ENCODE data around the gene ANGEL2. TPM values are rescaled to one million over a fixed set of nuclear protein-coding genes. Genes with fewer than 3 reads are reported as not detected.
"Not testable (repeated sequence)": the region's sequence is repeated elsewhere in the genome, so short reads cannot be mapped to it uniquely, and the experiment has no call there.

Gene ANGEL2
- total RNA-seq, 4 donors from 2014 or later: 24.4 to 46.1 (median 34.8) TPM

- intact Hi-C loops (cut with DNase I): no loop called here
- WGBS: 86% methylated on average over 4 of the region's 5 CpGs
Observed at GRCh38 chr1:212966616-212967015, 49.1 kb downstream of the ANGEL2 start.

GRCh38 chr1:212964993-212965392 is 50.7 kb downstream of the ANGEL2 start:
- H3K4me3 ChIP-seq; H3K27ac ChIP-seq (replicated peaks in 1 of 4); H3K36me3 ChIP-seq; H3K27me3 ChIP-seq; intact Hi-C loops (cut with DNase I); DNase-seq (ENCODE audit: extremely low spot score); H3K4me1 ChIP-seq; H3K9me3 ChIP-seq: not testable (repeated sequence)
- 93% methylated on average over 1 of the region's 1 CpG for WGBS

More at GRCh38 chr1:212966616-212967015, 49.1 kb downstream of the ANGEL2 start:
- no peaks in the 10 kb centered on the region for H3K9me3 ChIP-seq
- H3K4me3 ChIP-seq: no peak overlapping the region
- no peak for DNase-seq (ENCODE audit: extremely low spot score)
- no peak overlapping the region for H3K27ac ChIP-seq (replicated peaks in 1 of 4)
- TF ChIP-seq EP300 (IDR thresholded peaks at IDR 0.05) (no peak), POLR2AphosphoS5 (IDR thresholded peaks at IDR 0.05) (no peak), POLR2A (IDR thresholded peaks at IDR 0.05; ENCODE audit: low read depth) (no peak)
- TF ChIP-seq, protein P1, sequence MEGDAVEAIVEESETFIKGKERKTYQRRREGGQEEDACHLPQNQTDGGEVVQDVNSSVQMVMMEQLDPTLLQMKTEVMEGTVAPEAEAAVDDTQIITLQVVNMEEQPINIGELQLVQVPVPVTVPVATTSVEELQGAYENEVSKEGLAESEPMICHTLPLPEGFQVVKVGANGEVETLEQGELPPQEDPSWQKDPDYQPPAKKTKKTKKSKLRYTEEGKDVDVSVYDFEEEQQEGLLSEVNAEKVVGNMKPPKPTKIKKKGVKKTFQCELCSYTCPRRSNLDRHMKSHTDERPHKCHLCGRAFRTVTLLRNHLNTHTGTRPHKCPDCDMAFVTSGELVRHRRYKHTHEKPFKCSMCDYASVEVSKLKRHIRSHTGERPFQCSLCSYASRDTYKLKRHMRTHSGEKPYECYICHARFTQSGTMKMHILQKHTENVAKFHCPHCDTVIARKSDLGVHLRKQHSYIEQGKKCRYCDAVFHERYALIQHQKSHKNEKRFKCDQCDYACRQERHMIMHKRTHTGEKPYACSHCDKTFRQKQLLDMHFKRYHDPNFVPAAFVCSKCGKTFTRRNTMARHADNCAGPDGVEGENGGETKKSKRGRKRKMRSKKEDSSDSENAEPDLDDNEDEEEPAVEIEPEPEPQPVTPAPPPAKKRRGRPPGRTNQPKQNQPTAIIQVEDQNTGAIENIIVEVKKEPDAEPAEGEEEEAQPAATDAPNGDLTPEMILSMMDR (IDR thresholded peaks at IDR 0.05): no peak
- peaks cover 0 to 4% (median under 1%) of the 10 kb centered on the region in 4 donors for H3K36me3 ChIP-seq
- no peaks in the 10 kb centered on the region for H3K4me1 ChIP-seq
- H3K27me3 ChIP-seq: peaks cover 0 to 4% (median 0%) of the 10 kb centered on the region in 4 donors

- Histone ChIP-seq H3K27ac (replicated peaks in 1 of 4) (no peak overlapping the region), H3K4me1 (no peaks in the 10 kb centered on the region), H3K4me3 (no peak overlapping the region), H3K9me3 (no peaks in the 10 kb centered on the region), H3K27me3 (peaks cover 0 to 4% (median 0%) of the 10 kb centered on the region in 4 donors), H3K36me3 (peaks cover 0 to 9% (median 3%) of the 10 kb centered on the region in 4 donors)
- TF ChIP-seq POLR2AphosphoS5 (IDR thresholded peaks at IDR 0.05) (no peak), EP300 (IDR thresholded peaks at IDR 0.05) (no peak), POLR2A (IDR thresholded peaks at IDR 0.05; ENCODE audit: low read depth) (no peak)
- TF ChIP-seq, protein P1 (IDR thresholded peaks at IDR 0.05): no peak
- DNase-seq (ENCODE audit: extremely low spot score): no peak
- intact Hi-C loops (cut with DNase I): no loop called here
- WGBS: 96% methylated on average over 6 of the region's 6 CpGs
Observed at GRCh38 chr1:212964102-212964501, 51.6 kb downstream of the ANGEL2 start.

- no peaks in the 10 kb centered on the region for H3K9me3 ChIP-seq
- no peak for DNase-seq (ENCODE audit: extremely low spot score)
- WGBS: 95% methylated on average over 5 of the region's 5 CpGs
- peaks cover 0 to 9% (median 3%) of the 10 kb centered on the region in 4 donors for H3K36me3 ChIP-seq
- no peaks in the 10 kb centered on the region for H3K4me1 ChIP-seq
- H3K27ac ChIP-seq (replicated peaks in 1 of 4): no peak overlapping the region
- intact Hi-C loops (cut with DNase I): no loop called here
- TF ChIP-seq POLR2AphosphoS5 (IDR thresholded peaks at IDR 0.05) (no peak), POLR2A (IDR thresholded peaks at IDR 0.05; ENCODE audit: low read depth) (no peak), EP300 (IDR thresholded peaks at IDR 0.05) (no peak)
- TF ChIP-seq, protein P1 (IDR thresholded peaks at IDR 0.05): no peak
- no peak overlapping the region for H3K4me3 ChIP-seq
- H3K27me3 ChIP-seq: peaks cover 0 to 4% (median 0%) of the 10 kb centered on the region in 4 donors
Observed at GRCh38 chr1:212962509-212962908, 53.2 kb downstream of the ANGEL2 start.

DNA sequence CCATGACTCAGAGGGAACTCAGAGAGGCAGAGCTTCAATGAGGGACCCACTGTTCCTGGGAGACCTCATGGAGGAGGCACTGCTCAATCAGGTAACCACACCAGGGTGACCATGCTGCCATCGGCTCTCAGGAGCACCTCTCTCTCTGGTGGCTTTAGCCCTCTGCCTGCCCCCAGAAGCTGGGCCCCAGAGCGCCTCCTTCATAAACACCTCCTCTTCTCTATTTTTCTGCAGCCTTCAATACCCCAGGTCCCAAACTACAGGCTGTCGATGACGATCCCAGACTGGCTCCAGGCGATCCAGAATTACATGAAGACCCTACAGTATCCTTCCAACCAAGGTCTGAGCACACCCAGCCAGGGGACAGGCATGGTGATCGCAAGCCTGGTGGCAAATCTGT is 54.7 kb downstream of the ANGEL2 start:
- DNase-seq (ENCODE audit: extremely low spot score): no peak
- intact Hi-C loops (cut with DNase I): no loop called here
- no peak overlapping the region for H3K4me3 ChIP-seq
- H3K4me1 ChIP-seq: no peaks in the 10 kb centered on the region
- no peak overlapping the region for H3K27ac ChIP-seq (replicated peaks in 1 of 4)
- peaks cover 0 to 4% (median 0%) of the 10 kb centered on the region in 4 donors for H3K27me3 ChIP-seq
- H3K36me3 ChIP-seq: peaks cover 0 to 9% (median 3%) of the 10 kb centered on the region in 4 donors
- no peaks in the 10 kb centered on the region for H3K9me3 ChIP-seq
- TF ChIP-seq, protein P1 (IDR thresholded peaks at IDR 0.05): no peak
- no peak for TF ChIP-seq POLR2AphosphoS5 (IDR thresholded peaks at IDR 0.05)
- TF ChIP-seq EP300 (IDR thresholded peaks at IDR 0.05): no peak
- TF ChIP-seq POLR2A (IDR thresholded peaks at IDR 0.05; ENCODE audit: low read depth): no peak
- WGBS: 90% methylated on average over 6 of the region's 6 CpGs
